HG02981 (cell line): Measurements from ENCODE around the gene ZNF532.

Experiments
- ATAC-seq: cut with Tn5 transposase; IDR thresholded peaks from one replicate; pipeline ENCODE4 v1.9.1; 2021; ENCODE audit warnings: mild to moderate bottlenecking, moderate library complexity; ENCODE audit not compliant: unreplicated experiment

Gene ZNF532

DNA sequence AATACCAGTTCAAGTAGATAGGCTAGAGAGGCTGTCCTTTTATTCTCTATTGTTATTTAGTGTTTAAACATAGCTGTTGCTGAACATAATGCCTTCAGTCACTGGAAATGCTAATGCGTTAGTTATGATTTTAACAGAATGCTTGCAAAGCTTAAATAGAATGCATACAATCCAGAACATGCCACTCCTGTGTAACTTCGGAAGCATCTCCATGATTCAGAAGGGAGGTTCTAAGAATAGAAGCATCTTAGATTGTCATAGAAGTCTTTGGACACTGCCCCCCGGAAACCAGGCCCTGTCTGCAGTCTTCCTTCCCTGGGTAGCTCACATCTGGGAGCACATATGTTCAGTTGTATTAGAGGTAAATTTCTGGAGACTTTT is 73.2 kb downstream of the ZNF532 start:
- ATAC-seq: no peak

DNA sequence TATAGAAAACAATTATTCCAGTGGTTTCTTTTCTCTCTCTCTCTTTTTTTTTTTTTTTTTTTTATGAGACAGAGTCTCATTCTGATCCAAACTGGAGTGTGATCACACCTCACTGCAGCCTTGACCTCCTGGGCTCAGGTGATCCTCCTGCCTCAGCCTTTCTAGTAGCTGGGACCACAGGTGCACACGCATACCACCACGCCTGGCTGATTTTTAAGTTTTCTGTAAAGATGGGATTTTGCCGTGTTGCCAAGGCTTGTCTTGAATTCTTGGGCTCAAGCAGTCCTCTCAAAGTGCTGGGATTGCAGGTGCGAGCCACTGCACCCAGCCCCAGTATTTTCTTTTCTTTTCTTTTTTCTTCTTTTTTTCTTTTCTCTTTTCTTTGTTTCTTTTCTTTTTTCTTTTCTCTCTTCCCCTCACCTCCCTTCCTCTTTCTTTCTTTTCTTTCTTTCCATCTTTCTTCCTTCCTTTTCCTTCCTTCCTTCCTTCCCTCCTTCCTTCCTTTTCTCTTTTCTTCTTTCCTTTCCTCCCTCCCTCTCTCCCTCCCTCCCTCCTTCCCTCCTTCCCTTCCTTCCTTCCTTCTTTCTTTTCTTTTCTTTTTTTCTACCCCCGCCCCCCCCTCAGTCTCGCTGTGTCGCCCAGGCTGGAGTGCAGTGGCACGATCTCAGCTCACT is 76.9 kb downstream of the ZNF532 start:
- ATAC-seq: no peak

DNA sequence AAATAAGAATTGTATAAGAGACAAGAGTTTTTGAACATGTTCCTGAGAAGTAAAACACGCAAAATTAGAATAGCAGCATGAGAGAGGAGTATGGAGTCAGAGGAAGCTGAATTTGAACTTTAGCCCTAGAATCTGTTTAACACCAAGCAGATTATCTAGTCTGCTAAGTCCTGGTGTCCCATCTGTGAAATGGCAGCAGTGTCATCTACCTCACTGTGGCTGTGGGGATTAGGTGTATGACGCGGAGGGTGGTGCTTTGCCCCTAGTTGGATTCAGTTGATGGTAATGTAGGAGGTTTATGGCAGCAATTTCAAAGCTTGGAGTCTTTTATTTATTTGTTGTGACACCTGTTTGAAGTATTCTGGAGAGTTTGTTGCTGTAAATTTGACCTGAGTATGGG is 79.2 kb downstream of the ZNF532 start:
- ATAC-seq: no peak

GRCh38 chr18:58947136-58947732 is 82.6 kb downstream of the ZNF532 start:
- no peak for ATAC-seq

- no peak for ATAC-seq
Observed at GRCh38 chr18:58949031-58949430, 84.4 kb downstream of the ZNF532 start.

DNA sequence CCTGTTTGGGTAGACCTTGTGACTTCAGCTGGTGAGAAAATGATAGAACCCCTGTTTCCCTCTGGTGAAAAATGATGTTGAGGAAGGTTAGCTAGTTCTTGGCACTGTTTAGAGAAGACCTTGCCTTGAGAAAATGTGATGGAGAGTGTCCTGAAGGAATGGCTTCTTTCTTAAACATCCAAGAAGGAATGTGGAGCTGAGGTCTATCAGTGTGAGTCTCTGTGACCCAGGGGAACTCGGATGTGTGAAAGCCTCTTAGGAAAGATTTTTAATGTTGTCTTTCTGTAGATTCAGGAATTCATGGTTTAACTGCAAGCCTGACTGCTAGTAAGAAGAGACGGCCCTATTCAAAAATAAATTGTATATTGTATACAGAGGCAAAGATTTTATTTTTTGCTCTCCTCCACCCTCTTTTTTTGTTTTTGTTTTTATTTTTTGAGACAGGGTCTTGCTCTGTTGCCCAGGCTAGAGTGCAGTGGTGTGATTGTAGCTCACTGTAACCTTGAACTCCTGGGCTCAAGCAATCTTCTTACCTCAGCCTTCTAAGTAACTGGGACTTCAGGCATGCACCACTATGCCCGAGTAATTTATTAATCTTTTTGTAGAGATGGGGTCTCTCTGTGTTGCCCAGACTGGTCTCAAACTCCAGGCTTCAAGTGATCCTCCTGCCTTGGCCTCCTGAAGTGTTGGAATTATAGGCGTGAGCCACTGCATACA is 87.5 kb downstream of the ZNF532 start:
- no peak for ATAC-seq

DNA sequence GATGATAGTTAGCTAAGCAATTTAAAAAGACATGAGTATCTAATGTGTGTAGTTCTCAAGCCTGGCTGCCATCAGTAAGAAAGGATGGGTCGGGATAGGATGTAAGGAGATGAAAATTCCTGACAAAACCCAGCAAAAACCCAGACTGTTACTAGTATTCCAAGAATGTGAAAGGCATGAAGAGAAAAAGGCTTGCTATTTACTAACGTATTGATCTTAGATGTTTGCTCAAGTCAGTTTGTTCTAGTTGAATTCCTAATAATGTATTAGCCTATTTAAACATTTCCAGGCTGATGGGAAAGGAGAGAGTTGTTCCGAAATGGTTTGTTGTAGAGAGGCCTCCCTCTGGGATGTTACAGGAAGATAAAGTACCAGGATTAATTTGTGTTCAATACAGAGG is 88.2 kb downstream of the ZNF532 start:
- no peak for ATAC-seq

GRCh38 chr18:58953627-58954026 is 89.0 kb downstream of the ZNF532 start:
- no peak for ATAC-seq

DNA sequence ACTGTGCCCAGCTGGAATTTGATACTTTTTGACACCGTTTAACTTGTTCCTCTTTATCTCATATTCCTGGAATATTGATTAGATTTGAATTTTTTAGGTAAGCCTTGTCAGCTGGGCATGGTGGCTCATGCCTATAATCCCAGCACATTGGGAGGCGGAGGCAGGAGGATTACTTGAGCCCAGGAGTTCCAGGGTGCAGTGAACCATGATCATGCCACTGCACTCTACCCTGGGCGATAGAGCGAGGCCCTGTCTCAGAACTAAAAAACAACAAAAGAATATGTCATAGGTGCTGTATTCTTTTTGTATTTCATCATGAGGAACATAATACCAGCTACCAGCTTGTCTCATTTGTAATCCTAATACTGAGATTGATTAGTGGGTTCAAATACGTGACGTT is 90.3 kb downstream of the ZNF532 start:
- no peak for ATAC-seq

DNA sequence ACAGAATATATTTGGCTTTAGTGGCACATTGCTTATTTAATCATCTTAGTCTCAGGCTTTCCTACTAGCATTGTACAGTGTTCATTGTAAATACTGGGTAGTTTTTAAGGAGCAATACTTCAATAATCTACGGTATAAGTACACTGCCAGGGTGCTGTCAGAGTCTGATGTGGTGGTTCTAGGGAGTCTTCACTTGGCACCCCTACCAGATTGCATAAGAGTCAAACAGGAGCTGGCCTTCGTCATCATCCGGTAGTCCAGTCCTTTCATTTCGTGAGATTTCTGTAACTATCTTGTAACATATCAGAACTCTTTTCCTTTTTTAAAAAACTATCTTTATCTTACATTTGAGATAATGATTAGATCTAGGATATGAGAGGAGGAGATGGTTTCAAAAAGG is 91.1 kb downstream of the ZNF532 start:
- no peak for ATAC-seq

DNA sequence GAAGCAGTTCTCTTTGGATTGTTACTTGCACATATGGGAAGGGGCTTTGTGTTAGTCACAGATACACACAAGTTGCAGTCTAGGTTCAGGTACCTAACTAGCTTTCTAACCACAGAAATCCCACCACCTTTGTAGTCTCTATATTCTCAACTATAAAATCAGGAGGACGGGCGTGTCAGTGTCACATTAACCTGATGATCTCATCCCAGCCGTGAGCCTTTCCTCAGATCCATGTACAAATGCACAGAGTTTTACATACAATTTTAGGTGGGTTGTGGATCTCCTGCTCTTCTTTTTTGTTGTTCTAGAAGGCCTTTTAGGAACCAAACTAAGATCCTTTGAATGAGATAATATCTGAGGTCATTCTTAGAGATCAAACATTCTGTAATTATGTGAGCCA is 94.0 kb downstream of the ZNF532 start:
- ATAC-seq: no peak

GRCh38 chr18:58960508-58960907 is 95.8 kb downstream of the ZNF532 start:
- ATAC-seq: no peak

DNA sequence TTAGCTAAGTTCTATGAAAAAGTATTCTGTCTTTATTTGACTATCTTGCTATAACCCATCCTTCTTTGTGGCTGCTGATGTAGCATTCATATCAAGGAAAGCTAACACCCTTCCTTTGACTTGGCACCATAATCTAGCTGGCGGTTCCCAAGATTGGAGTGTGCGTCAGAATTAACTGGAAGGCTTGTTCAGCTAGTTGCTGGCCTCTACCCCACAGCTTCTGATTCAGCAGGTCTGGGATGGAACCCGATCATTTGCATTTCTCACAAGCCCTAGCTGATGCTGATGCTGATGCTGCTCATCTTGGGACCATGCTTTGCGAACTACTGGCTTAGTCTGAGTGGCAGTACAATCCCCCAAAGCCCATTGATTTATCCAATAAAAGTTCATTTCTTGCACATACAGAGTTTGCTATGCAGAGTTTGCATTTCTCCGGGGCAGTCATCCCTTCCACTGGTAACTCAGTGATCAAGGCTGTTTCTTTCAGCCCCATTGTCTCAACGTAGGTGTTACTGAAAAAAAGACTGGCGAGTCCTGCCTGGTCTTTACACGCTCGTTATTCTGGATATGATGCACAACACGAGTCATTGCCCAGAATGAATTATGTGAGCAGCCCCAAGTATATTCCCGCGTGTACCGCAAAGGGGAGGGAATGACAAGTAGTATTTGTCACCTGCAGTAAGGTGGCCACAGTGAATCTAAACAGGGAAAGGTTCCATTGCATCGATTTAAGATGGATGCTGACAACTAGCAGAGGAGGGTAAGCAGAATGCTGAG is 96.5 kb downstream of the ZNF532 start:
- ATAC-seq: no peak

DNA sequence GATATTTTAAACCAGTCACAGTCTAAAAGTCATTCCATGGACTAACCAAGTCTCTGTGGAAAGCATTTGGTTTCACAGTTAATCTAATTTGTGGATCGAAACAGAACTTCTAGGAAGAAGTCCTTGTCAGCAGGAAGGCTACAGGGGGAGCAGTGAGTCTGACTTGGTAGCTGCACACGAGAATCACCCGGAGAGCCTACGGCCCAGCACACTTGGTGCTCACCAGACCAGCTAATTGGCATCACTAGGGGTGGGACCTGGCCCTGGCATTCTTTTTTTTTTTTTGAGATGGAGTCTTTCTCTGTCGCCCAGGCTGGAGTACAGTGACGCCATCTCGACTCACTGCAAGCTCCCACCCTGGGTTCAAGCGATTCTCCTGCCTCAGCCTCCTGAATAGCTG is 97.7 kb downstream of the ZNF532 start:
- no peak for ATAC-seq

- no peak for ATAC-seq
Observed at GRCh38 chr18:58965291-58966004, 100.8 kb downstream of the ZNF532 start.

- ATAC-seq: no peak
Observed at GRCh38 chr18:58966005-58966677, 101.5 kb downstream of the ZNF532 start.

DNA sequence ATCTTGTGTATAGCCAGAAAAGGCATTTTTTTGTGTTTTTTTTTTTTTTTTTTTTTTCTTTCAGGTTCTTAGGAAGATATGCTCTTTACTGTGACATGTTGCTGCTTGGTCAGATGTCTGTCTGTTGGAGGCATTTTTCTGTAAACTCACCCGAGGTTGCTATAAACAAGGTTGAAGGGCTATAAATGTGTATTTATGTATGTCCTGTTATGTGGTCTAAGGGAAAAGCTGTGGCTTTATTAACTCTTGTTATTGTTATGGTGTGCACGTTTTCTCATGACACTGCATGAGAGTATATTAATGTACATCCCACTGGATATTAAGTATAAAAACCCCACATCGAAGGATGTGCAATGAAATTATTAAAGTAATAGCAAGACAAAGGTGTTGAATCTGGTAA is 102.0 kb downstream of the ZNF532 start:
- no peak for ATAC-seq

DNA sequence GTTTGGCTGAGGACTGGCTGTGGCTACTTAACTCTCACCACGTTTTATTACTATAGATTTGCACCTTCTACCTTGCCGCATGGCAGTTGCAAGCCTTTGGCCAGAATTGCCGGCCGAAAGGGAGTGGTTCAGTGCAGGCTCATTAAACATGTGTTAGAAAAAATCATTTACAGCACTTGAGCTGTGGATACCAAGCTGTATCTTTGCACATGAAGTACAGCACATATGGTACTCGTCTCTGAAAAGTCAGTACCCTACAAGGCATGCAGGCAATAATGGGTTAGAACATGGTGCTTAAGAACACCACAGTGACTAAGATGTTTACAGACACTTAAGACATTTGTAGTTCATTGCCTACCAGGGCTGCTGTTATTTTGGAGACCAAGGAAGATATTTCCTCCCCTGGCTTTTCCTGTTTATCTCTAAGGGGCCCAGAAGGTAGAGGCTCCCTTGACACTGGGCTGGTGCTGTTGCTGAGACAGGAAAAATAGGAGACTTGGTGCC is 103.1 kb downstream of the ZNF532 start:
- ATAC-seq: no peak

GRCh38 chr18:58970943-58971790 is 106.5 kb downstream of the ZNF532 start:
- peak; percentile 91 for ATAC-seq
